ENCODE data around the gene ARMCX1.
"Not testable (repeated sequence)": the region's sequence is repeated elsewhere in the genome, so short reads cannot be mapped to it uniquely, and the experiment has no call there.

ARMCX1 gene

GRCh38 chrX:101552714-101553113, 2.4 kb downstream of the ARMCX1 start:
- TF ChIP-seq ZFX (IDR thresholded peaks at IDR 0.05; ENCODE audit: borderline replicate concordance), result no peak
- TF ChIP-seq, protein P1, sequence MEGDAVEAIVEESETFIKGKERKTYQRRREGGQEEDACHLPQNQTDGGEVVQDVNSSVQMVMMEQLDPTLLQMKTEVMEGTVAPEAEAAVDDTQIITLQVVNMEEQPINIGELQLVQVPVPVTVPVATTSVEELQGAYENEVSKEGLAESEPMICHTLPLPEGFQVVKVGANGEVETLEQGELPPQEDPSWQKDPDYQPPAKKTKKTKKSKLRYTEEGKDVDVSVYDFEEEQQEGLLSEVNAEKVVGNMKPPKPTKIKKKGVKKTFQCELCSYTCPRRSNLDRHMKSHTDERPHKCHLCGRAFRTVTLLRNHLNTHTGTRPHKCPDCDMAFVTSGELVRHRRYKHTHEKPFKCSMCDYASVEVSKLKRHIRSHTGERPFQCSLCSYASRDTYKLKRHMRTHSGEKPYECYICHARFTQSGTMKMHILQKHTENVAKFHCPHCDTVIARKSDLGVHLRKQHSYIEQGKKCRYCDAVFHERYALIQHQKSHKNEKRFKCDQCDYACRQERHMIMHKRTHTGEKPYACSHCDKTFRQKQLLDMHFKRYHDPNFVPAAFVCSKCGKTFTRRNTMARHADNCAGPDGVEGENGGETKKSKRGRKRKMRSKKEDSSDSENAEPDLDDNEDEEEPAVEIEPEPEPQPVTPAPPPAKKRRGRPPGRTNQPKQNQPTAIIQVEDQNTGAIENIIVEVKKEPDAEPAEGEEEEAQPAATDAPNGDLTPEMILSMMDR (IDR thresholded peaks at IDR 0.05), result no peak
- no peak overlapping the region for H3K27ac ChIP-seq

DNA sequence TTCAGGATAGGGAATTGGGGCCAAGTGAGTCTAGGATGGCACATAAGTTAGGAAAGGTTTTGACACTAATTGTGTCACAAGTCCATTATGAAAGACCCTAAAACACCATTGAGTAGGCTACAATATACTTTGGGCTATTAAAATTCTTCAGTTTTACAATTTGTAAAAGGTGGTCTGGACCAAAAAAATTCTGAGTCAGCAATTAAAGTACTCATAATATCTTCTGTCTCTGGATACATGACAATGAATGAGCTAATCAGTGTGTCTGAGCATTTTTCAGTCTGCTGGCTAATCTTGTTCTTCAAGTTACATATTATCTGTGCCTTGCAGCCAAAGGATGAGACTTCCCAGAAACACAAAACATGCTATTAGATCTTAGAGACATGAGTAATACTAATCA, 14.3 kb downstream of the ARMCX1 start:
- H3K27ac ChIP-seq, result no peak overlapping the region
- TF ChIP-seq, protein P1 (IDR thresholded peaks at IDR 0.05), result no peak
- TF ChIP-seq ZFX (IDR thresholded peaks at IDR 0.05; ENCODE audit: borderline replicate concordance), result no peak

DNA sequence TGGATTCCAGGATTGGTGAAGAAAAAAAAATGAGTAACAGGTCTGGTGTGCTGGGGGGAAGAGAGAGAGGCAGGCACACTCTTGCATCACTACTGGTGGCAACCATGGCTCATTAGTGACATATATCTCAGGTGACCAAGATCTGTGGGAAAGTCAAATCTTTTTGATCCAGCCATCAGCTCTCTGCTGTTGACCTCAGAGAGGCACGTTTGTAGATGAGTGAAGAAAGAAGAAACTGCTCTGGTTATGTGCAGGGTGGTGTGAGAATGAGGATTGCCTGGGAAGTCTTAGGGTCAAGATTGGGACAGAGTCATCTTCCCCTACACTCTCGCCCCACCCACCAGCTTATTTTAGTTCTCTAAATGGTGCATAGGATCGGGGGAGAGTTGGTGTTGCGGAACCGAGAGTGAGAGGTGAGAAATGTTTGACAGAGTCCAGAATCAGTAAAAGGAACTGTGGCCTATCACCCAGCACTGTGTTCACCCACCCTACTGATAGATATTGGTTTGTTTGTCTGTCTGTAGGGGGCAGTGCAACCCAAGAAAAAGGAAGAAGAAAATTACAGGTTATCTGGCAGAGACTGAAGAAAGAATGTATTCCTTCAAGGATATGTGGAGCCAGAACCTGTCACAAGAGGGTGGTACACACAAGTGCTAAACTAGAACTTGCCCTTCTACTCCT, 45.5 kb downstream of the ARMCX1 start:
- H3K27ac ChIP-seq, result no peak overlapping the region
- TF ChIP-seq, protein P1 (IDR thresholded peaks at IDR 0.05), result peak; percentile 56
- no peak for TF ChIP-seq ZFX (IDR thresholded peaks at IDR 0.05; ENCODE audit: borderline replicate concordance)

- not testable (repeated sequence) for H3K27ac ChIP-seq
Measured at GRCh38 chrX:101599592-101599991, 49.2 kb downstream of the ARMCX1 start.

GRCh38 chrX:101602077-101602476, 51.7 kb downstream of the ARMCX1 start:
- no peak for TF ChIP-seq ZFX (IDR thresholded peaks at IDR 0.05; ENCODE audit: borderline replicate concordance)
- TF ChIP-seq, protein P1 (IDR thresholded peaks at IDR 0.05), result no peak

More at GRCh38 chrX:101602077-101602476, 51.7 kb downstream of the ARMCX1 start:
- no peak overlapping the region for H3K27ac ChIP-seq
